Activated T-cell treated with anti-CD3 and anti-CD28 coated beads for 4 hours (primary cell): ENCODE measurements around the gene TBC1D16.
"Not testable (repeated sequence)": the region's sequence is repeated elsewhere in the genome, so short reads cannot be mapped to it uniquely, and the experiment has no call there.

Source experiments
- DNase-seq: peaks from one replicate; pipeline ENCODE4 v3.0.0-alpha.2; 2020

Gene TBC1D16

DNA sequence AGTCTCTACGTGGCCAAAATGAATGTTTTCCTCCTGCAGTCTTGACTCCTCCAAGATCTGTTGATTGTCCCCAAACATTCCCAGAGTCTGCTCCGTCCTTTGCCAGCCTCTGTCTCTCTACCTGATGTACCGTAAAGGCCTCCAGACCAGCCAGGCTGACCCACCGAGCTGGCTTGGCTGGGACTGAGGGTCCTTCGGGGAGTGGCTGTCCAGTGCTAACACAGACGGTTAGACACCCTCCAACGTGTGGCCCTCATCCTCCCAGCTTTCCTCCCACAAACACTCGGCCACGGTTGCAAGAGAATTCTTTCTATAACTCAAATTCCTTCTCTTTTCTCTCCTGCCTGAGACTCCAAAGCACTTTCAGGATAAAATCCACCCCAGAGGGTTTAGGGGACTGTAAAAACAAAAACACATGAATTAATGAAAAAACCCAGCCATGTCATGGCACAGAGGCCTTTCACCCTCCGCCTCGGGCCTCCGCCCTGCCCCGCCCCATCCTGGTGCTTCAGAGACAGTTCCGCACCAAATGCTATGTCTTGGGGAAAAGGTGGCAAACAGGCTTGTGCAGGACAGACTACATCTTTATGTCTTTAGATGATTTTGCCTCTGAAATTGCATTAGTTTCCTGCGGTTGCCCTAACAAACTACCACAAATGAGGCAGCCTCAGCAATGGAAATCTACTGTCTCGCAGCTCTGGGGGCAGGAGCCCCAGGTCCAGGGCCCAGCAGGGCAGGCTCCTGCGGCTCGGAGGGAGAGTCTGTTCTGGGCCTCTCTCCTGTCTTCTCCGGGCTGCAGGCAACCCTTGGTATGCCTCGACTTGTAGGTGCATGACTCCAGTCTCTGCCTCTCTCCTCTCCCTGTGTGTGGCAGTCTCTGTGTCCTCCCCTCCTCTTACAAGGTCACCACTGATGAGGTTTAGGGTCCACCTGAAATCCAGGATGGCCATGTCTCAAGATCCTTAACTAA, 124.0 kb downstream of the TBC1D16 start:
- DNase-seq = no peak

DNA sequence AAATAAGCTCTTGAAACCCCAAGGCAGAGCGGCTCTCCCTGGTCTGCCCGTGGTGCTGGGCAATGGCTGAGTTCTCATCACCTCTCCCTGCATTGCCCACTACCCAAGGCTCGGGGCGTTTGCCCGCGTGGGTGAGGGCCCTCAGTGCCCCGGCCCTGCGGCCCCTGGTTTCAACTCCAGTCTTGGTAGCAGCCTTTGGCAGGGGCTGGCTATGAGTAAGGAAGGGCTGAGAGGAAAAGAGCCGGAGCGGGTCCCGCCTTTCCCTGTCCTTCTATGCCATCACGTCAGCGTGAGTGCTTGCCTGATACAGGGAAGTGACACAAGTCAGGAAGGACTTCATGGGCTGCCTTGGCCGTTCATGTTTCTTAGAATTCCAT, 124.7 kb downstream of the TBC1D16 start:
- DNase-seq = no peak

DNA sequence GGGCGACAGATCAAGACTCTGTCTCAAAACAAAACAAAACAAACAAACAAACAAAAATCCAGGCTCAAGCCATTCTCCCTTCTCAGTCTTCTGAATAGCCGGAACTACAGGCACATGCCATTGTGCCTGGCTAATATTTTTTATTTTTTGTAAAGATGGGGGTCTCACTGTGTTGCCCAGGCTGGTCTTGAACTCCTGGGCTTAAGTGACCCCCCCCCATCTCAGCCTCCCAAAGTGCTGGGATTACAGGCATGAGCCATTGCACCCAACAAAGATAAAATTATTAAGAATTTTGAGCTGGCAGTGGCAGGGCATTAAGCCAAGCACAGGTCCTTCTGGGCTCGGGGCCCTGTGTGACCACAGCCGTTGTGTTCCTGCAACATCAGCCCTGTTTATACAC, 126.6 kb downstream of the TBC1D16 start:
- DNase-seq = no peak

DNA sequence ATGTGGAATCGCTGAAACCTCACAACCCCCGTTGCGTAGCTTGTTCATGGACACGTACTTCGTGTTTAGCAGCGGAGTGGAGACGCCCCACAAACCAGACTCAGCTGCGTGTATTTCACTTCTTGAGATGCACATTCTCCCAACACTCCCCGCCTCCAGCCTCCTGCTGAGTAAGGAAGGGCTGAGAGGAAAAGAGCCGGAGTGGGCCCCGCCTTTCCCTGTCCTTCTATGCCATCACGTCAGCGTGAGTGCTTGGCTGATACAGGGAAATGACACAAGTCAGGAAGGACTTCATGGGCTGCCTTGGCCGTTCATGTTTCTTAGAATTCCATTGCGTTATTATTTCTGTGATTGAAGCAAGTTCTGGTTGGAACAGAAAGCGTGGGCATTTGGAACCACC, 127.8 kb downstream of the TBC1D16 start:
- no peak for DNase-seq

DNA sequence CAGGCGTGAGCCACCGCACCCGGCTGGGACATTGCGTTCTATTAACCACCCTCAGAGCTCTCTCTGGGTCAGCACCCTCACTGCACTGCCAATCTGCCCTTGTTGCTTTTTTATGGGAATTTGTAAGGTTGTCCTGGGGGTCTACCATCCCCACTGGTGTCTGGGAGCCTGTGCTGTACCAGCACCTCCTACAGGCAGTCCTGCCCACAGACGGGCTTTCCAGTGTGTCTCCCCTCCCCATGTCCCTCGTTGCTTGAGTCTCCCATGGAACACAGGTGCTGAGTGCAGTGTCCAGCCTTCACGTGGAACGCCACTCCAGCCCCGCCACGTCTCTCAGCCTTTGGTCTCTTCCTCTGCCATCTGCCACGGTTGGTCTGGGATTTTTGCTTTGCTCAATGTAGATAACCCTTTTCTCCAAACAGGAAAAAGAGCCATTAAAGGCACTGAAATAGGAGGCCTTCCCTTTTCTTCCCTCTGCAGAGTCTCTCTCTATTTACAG, 128.4 kb downstream of the TBC1D16 start:
- DNase-seq = no peak

DNA sequence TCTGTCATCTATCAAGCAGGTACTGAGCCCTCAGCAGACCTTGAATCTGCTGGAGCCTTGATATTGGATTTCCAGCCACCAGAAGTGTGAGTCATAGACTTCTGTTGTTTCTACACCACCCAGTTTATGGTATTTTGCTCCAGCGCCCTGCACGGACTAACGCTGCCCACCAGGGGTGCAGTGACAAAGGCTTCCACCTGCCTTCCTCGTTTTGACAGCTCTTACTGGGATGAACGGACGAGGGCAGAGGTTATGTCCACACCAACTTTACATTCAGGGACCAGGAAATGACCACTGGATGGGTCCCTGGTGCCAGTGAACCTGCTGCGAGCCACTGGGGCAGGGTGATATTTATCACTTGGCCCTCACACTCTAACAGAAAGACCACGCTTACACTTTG, 129.8 kb downstream of the TBC1D16 start:
- DNase-seq = no peak

DNA sequence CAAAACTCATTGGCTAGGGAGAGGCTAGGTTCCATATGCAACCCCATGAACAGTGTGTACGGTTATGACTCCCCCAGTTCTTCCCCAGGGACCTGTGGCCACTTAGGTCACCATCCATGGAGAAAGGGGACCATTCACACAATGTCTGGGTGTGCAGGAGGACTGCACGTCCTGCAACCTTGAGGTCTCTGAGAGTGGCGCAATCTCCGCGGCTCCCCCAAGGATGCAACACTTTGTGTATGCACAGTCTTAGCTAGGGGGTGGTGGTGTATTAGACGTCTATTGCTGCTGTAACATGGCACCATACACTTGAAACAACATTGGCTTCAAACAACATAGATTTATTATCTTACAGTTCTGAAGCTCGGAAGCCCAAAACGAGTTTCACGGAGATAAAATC, 130.8 kb downstream of the TBC1D16 start:
- no peak for DNase-seq

DNA sequence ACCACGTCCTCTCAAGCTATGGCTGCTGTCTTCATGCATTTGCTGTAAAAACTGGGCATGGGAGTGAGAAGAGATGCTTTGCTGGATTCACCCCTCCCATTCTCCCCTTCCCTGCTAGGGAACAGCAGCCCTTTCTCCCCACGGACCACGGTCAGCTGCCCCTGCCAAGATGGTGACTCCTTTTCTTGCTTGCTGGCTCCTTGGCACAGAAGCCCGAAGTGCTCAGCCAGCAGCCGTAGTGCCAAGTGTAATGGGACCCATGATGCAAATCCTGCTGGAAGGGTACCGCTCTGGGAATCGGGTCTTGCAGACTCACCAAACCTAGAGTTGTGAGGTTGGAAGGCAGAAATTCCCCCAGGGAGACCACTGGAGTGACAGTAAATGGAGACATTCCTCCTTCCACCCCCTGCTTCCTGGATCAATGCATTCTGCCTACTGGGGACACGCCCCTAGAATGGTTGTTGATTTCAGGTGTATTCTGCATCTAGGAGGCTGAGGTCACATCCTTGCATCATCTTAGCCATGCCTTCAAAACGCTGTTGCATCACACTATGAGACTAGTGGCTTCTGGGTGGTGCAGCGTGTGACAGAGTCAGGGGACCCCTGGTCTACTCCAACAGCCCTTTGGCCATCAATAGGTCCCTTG, 133.4 kb downstream of the TBC1D16 start:
- DNase-seq = no peak

DNA sequence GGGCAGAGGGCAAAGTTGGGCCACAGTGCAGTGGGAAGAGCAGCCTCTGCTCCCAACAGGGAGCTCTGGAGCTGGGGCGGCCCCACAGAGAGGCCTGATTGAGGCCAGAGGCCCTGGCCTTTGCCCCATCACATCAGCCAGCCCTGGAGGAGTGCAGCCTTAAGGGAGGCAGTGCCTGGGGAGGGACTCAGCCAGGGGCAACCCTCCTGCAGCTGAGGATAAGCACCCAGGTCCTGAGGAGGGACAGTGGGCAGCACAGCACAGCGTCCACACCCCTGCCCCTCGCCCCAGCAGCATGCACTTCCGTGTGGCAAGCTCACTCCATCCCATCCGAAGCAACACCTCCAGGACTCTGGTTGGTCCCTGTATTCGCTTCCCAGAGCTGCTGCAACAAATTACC, 134.5 kb downstream of the TBC1D16 start:
- no peak for DNase-seq

DNA sequence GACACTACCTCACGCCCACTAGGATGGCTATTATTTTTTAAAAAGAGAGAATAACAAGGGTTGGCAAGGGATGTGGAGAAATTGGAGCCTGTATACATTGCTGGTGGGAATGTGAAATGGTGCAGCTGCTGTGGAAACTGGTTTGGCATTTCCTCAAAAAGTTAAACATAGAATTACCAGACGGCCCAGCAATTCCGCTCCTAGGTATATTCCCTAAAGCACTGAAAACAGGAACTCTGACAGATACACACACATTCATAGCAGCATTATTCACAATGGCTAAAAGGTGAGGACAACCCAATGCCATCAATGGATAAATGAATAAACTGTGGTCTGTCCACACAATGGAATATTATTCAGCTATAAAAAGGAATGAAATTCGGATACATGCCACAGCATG, 136.1 kb downstream of the TBC1D16 start:
- no peak for DNase-seq

DNA sequence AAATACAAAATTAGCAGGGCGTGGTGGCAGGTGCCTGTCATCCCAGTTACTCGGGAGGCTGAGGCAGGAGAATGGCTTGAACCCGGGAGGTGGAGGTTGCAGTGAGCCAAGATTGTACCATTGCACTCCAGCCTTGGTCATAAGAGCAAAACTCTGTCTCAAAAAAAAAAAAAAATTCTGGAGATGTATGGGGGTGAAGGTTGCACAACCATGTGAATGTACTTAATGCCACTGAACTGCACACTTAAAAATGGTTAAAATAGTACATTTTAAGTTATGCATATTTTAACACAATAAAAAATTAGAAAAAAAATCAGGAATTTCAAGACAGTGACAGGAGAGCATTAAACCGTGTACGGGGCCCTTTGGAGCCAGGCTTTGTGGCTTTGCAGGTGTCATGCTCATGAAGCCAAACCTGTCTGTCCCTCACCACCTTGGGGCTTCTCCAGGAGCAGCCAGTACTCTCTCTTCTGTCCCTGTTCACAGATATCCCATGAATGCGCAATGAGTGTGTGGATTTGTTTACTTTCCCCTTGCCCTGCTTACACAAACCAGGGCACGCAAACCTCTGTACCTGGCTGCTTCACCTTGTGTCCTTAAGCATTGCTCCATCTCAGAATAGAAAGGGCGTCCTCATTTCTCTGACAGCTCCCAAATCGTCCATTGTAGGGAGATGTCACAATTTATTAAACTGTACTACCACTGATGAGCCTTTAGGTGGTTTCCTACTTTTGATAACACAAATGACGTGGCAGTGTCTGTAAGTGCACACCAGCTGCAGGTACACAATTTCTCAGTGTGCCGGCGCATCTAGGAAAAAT, 138.2 kb downstream of the TBC1D16 start:
- no peak for DNase-seq

DNA sequence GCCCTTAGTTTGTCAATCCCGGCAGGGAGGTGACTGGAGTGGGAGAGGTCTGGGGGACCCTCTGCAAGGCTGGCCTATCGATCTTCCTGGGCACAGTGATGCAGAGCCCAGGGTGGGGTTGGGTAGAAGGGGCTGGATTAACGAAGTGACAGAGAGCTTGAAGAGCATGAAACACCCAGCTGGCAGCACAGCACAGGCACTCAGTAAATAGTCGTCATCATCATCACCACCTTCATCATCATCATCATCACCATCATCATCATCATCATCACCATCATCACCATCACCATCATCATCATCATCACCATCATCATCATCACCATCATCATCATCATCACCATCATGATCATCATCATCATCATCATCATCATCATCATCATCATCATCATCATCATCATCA, 142.2 kb downstream of the TBC1D16 start:
- DNase-seq = not testable (repeated sequence)

DNA sequence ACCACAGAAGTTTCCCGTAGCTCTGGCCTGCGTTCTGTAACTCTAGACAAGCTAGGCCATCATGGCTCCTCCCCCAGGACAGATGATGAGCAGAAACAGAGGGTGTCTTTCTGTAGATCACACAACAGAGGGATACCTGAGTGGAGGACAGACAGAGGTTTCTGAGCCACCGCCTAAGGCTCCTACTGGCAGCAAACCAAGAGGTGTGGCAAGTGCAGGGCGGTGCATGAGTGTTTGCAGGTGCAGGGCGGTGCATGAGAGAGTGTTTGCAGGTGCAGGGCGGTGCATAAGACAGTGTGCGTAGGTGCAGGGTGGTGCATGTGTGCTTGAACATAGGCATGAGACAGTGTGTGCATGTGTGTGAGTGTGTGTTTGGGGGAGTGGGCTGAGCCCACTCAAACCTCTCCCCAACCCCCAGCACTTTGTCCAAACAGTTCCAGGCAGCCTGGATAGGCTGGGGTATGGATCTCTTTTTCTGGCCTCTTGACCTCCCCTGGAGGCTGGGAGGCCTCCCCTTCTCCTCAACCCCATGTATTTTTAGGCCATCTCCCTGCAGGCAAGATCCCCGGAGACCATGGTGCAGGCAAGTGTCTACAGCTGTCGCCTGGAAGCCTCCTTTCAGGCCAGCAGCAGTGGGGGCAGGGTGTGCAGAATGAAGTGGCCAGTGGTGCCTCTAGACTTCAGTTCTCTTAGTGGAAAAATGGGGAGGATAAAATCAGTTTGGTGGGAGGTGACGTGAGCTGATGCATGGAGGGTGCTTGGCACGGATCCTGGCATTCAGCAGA, 143.0 kb downstream of the TBC1D16 start:
- no peak for DNase-seq

DNA sequence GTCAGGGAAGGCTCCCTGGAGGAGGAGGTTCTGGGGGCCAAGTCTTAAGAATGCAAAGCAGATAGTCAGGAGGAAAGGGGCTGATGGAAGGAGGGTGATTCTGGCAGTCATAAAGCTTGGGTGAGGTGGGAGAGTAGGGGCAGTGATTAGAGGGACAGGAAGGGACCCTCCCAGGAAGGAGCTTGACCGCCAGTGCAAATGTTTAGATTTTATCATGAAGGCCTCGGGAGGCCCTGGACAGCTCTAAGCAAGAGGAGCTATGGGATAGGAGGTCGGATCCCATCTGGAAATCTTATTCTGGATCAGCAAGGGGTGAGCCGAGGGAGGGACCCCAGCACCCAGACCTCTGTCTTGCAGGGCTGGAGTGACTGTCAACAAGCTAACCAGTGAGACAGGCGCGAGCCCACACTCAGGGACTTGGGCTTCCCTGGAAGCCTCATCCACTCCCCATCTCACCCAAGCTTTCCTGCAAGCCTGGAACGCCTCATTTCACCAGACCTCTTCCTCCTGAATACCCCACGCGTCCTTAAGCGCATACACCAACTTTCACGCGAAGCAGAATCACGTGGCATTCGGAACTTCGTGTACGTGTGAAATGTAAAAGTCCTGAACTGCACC, 144.4 kb downstream of the TBC1D16 start:
- DNase-seq = no peak

DNA sequence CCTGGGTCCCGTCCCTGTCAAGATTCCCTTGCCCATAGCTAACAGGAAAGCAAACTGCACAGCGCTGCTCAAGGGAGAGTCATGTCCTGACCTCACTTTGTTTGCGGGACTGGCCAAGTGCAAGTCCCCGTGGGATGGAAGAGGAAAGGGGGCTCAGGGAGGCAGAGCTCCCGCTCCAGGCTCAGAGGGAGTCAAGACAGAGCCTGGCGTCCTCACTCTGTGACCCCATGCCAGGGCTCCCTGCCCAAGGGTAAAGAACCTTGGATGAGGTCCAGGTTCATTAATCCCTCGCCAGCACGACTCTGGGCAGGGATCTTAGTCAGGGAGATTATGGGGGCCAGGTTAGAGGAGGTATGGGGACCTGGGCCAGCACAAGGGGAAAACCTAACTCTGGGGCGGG, 145.0 kb downstream of the TBC1D16 start:
- DNase-seq = no peak

DNA sequence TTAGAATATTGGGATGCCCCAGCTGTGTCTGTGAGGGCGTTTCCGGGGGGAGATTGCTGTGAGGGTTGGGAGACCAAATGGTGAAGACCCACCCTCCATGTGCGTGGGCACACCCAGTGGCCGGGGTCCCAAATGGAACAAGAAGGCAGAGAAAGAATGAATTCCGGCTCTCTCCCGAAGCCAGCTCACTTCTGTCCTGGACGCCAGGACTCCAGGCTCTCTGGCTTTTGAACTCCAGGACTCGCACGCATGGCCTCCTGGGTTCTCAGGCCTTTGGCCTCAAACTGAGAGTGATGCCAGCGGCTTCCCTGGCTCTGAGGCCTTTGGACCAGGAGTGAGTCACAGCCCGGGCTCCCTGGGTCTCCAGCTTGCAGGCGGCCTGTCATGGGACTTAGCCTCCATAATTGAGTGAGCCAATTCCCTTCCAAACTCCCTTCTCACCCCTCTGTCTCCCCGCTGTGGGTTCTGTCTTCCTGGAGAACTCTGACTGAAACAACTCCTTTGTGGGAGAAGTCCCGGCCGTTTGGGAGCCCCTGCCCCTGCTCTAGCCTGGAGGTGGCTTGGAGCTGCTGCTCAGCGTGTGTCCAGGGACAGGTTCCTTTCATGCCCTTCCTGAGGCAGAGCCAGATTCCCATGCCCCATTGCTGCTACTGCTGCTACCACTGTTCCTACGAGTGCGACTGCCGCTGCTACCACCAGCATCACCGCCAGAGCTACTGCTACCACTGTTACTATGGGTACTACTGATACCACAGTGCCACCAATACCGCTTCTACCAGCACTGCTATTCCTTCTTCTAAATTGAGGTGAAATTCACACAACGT, 146.6 kb downstream of the TBC1D16 start:
- DNase-seq = no peak

DNA sequence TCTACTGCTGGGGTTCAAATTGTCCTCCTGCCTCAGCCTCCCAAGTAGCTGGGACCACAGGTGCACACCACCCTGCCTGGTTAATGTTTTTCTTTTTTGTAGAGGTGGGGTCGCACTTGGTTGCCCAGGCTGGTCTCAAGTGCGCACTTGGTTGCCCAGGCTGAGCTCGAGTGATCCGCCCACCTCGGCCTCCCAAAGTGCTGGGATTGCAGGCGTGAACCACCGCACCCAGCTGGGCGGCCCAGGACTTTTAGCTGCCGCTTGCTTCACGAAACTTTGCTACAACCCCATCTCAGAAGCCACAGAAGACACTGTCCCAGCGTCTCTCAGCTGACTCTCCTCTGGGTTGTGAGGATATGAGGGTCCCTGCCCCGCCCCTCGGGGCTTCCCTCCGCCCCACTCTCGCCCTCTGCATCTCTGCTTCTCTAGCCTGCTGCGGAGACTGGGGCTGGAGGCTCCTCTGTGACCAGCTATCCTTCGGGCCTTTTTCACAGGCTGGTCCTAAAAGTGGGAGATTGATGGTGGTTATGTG, 147.6 kb downstream of the TBC1D16 start:
- DNase-seq = no peak

DNA sequence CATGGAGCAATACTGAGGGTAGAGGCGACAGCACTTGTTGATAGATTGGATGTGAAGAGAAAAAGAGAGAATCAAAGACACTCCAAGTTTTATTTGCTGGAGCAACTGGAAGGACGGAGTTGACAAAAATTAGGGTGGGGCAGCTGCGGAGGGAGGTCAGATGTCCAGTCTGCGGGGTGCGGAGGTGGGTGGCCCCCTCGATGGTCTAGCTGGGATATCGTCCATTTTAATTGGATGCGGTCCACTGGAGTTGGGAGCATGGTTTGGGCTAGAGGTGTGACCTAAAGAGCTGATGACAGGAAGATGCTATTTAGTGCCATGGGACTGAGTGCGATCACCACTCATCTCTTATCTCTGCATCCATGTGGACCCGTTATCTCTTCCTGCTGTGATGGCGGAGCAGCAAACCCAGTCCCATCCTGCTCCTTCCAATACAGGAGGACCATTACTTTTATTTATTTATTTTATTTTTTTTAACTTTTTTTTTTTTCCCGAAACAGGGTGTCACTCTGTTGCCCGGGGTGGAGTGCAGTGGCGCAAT, 148.2 kb downstream of the TBC1D16 start:
- no peak for DNase-seq

DNA sequence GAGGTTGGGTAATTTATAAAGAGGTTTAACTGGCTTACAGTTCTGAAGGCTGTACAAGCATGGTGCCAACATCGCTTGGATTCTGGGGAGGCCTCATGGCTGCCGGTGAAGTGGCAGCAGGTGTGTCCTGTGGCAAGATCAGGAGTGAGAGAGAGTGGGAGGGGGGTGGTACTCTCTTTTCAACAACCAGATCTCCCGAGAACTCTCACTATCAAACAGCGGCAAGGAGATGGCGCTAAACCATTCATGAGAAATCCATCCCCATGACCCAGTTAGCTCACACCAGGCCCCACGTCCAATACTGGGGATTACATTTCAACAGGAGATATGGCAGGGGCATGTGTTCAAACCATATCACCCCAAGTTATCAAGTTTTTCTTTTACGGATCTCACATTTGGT, 152.5 kb downstream of the TBC1D16 start:
- no peak for DNase-seq
